ENCODE results near the gene PTGR3.

PTGR3 gene

GRCh38 chr18:75231053-75231406 is 22.1 kb upstream of the PTGR3 start:
- DNase-seq, result no peak

- no peak for DNase-seq
These were observed 21.5 kb upstream of the PTGR3 start for GRCh38 chr18:75230163-75231052.

GRCh38 chr18:75229437-75229836 is 20.5 kb upstream of the PTGR3 start:
- no peak for DNase-seq

- DNase-seq, result no peak
These were observed 20.0 kb upstream of the PTGR3 start for GRCh38 chr18:75228967-75229366.

GRCh38 chr18:75227535-75228296 is 18.8 kb upstream of the PTGR3 start:
- DNase-seq, result no peak

- DNase-seq, result no peak
These were observed 18.0 kb upstream of the PTGR3 start for GRCh38 chr18:75226956-75227316.

GRCh38 chr18:75226286-75226955 is 17.5 kb upstream of the PTGR3 start:
- no peak for DNase-seq

GRCh38 chr18:75223687-75224347 is 14.9 kb upstream of the PTGR3 start:
- no peak for DNase-seq

GRCh38 chr18:75222407-75222806 is 13.5 kb upstream of the PTGR3 start:
- DNase-seq, result no peak

GRCh38 chr18:75221897-75222296 is 13.0 kb upstream of the PTGR3 start:
- peak; percentile 40 for DNase-seq

- no peak for DNase-seq
These were observed 12.5 kb upstream of the PTGR3 start for GRCh38 chr18:75221397-75221796.

GRCh38 chr18:75220551-75221355 is 11.8 kb upstream of the PTGR3 start:
- DNase-seq, result no peak

GRCh38 chr18:75219745-75220375 is 10.9 kb upstream of the PTGR3 start:
- DNase-seq, result no peak

- DNase-seq, result no peak
These were observed 9.4 kb upstream of the PTGR3 start for GRCh38 chr18:75218065-75218923.

- DNase-seq, result no peak
These were observed 8.2 kb upstream of the PTGR3 start for GRCh38 chr18:75216911-75217689.

- no peak for DNase-seq
These were observed 7.4 kb upstream of the PTGR3 start for GRCh38 chr18:75216212-75216910.

GRCh38 chr18:75215663-75216062 is 6.7 kb upstream of the PTGR3 start:
- no peak for DNase-seq

GRCh38 chr18:75214766-75215510 is 6.0 kb upstream of the PTGR3 start:
- DNase-seq, result no peak

GRCh38 chr18:75214332-75214690 is 5.4 kb upstream of the PTGR3 start:
- DNase-seq, result no peak

Data from KG1 (cell line).